HG03565 (cell line): ENCODE measurements around the gene IL17B.
A peak's percentile ranks its signal among the peaks of the same experiment; 100 is the strongest.
"Not testable (repeated sequence)": the region's sequence is repeated elsewhere in the genome, so short reads cannot be mapped to it uniquely, and the experiment has no call there.

ENCODE experiments used
- ATAC-seq: cut with Tn5 transposase; IDR thresholded peaks from one replicate; pipeline ENCODE4 v1.9.1; 2021; ENCODE audit warnings: mild to moderate bottlenecking, moderate library complexity; ENCODE audit not compliant: unreplicated experiment

Gene IL17B

DNA sequence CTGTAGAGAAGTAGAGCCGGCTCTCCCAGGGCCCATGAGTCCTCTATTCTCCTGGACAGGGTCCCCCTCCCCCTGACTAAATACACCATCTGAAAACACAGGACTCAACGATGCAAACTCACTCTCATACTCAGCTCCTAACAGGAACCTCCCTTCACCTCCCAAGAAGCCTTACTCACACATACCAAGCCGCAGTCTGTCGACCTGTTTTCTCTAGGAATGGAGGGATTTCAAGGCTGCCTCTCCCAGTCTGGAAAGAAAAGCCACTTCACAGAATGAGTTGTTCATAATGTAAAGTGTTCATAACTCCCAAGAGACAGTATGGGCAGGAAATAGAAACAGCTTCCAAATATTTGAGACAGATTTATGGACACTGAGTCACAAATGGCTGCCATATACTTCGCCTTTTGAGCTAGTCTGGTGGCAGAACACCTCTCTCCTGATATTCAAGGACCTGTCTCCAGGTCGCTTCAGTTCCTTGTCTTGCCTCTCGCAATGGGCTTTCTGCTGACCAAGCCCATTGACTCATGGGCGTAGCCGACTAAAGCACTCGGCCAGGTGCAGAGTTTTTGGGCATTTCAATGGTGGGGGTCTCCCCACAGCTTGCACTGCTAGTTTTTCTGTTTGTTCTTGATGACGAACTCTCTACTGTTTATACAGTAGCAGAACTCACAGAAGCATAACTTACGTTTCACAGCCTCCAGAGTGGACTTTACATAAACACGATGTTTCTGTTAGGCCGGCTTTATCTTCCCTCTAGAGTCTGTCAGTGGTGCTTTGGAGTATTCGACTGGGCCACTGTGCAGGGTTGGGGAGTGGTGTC is 25.0 kb upstream of the IL17B start:
- ATAC-seq, result no peak

DNA sequence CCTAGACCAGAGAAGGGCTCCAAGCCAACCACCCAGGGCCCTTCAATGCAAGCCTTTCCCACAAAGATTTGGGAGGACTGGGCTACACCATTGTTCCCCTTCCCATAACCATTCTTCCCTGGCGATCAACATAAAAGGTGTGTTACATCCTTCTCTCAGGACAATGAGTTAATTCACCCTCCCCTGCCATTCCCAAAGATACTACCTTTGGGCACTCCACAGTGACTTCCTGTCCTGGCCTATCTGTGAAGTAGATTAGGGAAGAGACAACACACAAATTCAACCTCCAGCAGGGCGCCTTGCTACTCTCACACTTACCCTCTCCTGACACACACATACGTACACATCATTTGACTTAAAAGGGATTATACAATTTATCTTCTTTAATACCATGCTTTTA is 23.2 kb upstream of the IL17B start:
- ATAC-seq, result no peak

DNA sequence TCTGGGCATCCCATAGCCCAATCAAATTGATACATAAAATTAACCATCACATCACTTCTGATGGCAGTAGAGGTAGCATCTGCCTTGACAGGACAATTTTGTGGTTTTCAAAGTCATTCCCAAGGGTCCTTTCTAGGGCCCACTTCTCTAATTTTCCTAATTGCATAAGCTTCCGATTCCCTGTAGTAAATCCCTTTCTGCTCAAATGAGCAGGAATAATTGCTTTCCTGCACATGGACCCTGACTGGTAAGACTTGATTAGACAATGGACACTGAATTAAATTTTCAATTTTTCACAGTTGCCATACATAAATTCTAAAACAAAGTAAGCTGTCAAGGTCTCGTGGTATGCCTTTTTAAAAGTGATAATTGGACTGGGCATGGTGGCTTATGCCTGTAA is 22.0 kb upstream of the IL17B start:
- ATAC-seq, result no peak

DNA sequence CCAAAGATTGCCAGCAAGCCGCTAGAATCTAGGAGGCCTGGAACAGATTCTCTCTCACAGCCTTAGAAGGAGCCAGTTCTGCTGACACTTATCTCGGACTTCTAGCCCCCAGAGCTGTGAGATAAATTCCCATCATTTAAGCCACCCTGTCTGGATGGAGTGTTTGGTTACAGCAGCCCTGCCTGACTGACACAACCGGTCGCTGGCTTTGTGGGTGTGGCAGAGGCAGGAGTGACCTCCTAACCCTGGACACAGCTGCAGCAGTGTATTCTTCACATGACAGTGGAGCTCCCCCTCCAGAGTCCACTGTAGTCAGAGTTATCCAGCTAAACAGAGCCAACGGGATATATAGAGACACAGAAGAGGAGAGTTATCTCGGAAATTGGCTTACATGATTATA is 21.2 kb upstream of the IL17B start:
- ATAC-seq, result no peak

DNA sequence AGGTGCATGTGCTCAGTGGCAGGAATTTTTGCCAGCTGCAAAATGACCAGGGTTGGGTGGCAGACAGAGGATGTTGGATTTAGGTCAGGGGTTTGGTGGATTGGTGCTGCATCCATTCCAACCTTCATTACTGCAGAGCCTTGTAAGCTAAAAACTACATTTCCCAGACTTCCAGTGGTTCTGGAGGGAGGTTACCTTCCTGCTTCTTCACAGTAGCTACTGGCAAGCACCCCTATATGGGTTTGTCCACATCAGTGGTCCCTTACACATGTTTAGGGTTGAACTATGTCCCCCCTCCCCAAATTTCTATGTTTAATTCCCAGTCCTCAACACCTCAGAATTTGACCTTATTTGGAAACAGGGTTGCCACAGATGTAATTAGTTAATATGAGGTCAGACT is 20.7 kb upstream of the IL17B start:
- ATAC-seq, result no peak

DNA sequence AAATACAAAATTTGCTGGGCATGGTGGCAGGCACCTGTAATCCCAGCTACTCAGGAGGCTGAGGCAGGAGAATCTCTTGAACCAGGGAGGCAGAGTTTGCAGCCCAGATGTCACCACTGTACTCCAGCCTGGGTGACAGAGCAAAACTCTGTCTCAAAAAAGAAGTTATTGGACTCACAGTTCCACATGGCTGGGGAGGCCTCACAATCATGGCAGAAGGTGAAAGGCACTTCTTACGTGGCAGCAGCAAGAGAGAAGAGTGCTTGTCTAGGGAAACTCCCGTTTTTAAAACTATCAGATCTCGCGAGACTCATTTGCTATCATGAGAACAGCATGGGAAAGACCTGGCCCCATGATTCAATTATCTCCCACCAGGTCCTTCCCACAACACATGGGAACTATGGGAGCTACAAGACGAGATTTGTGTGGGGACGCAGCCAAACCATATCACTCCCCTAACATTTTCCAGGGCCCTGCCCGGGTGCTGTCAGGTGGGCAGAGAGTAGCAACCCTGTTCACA is 19.7 kb upstream of the IL17B start:
- not testable (repeated sequence) for ATAC-seq

DNA sequence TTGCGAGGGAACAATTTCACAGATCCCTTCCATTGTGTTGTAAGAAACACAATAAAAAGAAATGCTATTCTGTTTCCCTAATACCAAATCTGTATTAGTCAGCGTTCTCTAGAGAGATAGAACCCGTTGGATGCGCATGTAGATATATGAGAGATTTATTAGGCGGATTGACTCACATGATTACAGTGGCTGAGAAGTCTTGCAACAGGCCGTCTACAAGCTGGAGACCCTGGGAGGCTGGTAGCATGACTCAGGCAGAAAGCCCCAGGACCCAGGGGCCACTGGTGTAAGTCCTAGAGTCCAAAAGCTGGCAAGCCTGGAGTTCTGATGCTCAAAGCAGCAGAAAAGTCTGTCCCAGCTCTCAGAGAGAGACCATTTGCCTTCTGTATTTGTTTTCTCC is 18.4 kb upstream of the IL17B start:
- no peak for ATAC-seq

DNA sequence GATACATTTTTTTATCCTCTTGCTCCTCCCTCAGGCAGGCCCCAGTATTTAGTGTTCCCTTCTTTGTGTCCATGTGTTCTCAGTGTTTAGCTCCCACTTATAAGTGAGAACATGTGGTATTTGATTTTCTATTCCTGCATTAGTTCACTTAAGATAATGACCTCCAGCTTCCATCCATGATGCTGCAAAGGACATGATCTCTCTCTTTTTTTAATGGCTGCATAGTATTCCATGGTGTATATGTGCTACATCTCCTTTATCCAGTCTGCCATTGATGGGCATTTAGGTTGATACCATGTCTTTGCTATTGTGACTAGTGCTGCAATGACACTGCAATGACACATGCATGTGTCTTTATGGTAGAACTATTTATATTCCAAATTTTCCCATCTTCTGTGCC is 15.9 kb upstream of the IL17B start:
- ATAC-seq, result not testable (repeated sequence)

DNA sequence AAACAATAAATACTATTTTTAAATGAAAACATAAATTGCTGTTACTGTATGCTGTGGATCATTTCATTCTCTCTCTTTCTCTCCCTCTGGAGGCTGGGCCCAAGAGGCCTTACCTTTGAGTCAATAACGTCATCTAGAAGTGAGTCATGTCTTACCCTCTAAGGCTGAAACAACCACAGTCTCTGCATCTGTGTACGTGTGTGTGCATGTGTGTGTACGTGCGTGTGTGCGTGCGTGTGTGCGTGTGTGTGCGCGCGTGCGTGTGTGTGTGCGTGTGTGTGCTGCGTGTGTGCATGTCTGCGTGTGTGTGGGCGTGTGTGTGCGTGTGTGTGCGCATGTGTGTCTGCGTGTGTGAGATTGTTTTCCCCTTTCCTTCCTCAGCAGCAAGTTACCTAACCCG is 13.6 kb upstream of the IL17B start:
- ATAC-seq, result no peak

DNA sequence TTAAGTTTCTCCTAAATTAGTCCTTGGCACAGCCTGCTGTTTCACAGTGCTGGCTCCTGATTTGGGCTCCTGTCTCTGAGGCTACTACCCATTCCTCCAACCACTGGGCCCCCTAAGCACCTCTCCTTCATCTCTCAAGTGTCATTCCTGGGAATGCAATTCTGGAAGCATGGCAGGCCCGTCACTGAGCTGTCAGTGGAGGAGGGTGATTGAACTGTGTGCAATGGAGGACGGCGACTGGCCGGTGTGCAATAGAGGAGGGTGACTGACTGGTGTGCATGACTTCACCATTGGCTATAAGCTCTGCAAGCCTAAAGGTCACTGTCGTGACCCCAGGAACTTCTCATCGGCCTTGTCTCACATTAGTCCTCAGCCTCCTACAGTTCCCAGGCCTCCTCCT is 12.4 kb upstream of the IL17B start:
- no peak for ATAC-seq

DNA sequence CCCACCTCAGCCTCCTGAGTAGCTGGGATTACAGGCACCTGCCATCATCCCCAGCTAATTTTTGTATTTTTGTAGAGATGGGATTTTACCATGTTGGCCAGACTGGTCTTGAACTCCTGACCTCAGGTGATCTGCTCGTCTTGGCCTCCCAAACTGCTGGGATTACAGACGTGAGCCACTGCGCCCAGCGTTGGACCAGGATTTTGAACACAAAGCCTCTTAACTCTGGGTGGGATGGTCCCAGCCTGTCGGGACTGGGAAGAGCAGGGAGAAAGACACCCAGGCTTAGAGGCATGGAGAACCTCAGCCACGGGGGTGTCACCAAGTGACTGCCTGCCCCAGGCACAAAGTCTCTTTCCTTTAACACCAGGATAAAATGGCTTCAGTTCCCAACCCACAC is 12.0 kb upstream of the IL17B start:
- not testable (repeated sequence) for ATAC-seq

DNA sequence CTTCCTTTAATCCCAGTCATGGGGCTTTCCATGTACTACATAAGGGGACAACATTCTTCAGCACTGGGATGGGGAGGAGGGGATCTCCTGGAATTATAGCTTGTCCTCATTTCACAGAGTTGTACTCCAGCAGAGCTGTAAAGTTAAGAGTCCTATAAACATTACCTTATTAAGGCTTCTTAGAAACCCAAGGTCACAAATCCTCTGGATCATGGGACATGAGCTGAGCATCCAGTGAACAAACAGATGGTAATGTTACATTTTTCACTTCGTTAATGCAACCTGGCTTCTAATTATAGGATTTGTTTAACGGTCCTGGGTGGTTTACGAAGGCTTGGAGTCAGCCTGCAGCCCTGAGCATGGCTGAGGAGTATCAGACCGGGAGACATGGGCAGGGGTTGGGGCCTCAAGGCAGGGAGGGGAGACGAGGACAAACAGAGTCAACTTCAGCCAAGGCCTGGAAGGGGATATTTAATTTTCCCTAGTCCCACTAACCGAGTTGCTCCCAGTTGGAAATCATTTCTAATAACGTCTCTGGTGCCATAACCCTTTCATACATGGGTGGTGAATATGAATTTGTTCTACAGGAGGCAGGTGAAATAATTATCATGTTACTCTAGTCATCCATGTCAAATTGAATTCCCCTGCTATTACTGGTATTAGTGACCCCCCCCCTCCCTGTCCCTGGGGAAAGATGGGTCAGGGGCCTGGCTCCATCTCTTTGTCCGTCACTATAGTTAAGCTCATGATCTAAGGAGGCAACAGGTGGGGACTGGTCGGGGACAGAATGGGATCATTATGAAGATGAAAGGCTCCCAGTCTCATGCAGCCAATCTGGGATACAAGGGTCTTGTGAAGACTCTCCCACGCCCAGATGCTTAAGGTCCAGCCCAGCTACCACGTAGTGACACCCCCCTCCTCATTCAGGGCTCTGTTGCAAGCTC is 10.7 kb upstream of the IL17B start:
- no peak for ATAC-seq

DNA sequence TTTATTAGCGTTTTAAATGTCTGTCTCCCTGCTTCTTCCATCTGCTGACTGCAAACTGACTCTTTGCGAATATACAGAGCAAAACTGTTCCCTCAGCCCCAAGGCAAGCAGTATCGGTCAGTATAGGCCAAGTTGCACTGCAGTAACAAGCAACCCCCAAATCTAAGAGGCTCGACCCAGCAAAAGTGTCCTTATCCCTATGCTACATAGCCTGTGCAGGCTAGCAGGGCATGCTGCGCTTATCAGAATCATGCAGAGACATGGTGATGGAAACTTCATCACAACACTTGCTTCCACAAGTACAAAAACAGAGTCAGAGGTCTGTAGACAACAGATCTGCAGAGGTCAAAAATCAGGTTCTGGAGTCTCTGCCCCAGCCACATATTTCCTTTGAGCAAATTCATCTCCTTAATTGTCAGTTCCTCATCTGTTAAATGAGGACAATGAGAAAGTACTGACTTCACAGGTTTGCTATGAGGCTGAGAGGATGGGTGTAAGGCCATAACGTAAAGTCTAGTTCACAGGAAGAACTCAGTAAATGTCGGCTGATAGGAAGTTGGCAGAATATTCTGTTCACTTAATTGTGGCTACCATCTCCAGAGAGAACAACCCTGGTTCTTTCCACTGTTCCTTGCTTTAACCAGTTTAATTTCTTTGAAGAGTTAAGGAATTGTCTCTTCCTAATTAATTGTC is 9.6 kb upstream of the IL17B start:
- ATAC-seq, result no peak

DNA sequence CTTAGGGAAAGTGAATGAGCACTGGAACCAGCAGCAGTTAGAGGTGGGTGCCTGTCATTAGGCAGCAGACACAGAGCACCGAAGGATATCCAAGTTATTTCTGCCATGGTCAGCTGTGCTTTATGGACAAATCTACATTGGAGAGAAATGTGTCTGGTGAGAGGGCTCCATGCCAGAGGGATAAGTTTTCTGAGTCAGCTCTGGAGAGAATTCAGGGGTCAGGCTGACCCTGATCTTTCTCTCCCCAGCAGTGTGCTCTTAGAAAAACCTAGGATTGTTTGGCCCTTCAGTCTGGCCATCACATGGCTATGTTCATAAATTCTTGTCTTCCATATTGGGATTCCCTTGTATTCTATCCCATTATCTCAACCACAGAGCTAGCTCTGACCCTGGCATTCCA is 8.9 kb upstream of the IL17B start:
- no peak for ATAC-seq

DNA sequence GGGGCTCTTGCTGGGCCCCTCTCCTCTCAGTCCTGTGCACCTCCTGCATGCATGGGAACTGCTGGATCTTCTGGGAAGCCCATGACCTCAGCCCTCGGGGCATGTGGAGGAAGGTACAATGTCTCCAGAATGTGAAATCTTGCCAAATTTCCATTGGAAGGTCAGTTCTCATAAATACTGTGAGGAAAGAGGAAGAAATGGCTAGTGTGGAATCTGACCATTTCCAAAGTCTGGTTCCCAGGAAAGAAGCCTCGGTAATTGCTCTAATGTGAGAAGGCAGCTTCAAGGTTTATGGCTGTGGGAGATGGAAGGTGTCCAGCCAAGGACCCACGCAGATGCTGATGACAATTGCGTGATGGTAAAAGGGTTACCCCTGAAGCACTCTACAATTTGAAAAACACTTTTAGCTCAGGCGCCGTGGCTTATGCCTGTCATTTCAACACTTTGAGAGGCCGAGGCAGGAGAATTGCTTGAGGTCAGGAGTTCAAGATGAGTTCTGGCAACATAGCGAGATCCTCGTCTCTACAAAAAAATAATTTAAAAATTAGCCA is 8.1 kb upstream of the IL17B start:
- ATAC-seq, result no peak

DNA sequence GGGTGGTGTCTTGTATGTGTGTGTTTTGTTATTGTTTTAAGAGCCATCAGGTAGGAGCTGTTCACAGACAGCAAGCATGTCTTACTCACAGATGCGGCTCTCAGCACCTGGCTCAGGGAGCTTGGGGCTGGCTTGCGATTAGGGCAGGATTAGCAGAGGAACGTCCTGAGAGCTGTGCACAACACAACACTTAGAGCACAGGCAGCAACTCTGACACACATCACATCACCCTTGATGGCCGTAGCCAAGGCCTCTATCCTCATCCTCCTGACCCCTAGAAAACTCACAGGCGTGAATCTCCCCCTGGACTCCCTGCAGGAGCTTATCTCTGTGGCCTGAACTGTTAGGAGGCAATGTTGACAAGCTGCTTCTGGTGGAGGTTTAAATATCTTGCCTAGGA is 7.1 kb upstream of the IL17B start:
- ATAC-seq, result no peak

DNA sequence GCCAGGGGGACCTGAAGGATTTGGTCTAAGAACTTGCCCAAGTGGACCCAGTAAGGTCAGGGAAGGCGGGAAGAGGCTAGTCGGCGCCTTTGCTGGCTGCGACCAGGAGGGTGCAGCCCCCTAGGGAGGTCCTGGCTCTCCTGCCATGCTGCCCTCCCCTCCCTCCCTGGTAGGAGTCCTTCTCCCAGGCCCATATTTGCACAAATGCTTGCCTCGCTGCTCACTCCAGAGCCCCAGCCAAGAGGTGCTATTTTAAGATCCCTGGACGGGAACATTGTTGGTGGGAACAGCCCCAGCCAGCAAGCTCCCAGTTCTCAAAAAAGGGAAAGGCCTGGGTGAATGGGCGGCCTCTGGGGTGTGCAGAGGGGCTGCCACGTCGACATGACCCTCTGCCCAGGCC is 4.3 kb upstream of the IL17B start:
- ATAC-seq, result no peak

DNA sequence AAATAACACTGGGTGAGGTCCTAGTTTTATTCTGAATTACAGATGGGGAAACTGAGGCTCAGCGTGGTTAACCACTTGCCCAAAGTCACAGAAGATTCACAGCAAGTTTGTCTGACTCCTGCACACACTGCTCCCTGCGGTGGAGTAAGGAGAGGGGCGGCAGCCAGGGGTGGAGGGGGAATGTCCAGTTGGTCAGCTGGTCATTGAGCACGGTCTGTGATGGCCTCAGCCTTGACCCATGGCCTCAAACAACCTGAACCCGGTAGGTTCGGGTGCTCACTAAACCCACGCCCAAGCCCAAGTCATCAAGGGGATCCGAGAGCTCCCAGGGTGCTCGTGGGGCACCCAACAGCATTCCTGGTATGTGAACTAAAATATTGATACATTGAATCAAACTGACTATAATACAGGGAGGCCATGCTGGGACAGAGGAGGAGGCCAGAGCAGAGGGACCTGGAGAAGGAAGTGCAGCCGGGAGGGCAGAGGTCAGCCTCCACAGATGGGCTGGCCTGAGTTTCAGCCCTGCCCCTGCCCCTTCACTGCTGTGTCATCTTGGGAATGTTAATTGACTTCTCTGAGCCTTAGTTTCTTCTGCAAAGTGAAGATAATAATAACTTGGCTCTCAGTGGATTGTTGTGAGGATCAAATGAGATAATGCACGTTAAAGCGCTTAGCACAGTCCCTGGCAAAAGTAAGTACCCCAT is 3.6 kb upstream of the IL17B start:
- no peak for ATAC-seq

DNA sequence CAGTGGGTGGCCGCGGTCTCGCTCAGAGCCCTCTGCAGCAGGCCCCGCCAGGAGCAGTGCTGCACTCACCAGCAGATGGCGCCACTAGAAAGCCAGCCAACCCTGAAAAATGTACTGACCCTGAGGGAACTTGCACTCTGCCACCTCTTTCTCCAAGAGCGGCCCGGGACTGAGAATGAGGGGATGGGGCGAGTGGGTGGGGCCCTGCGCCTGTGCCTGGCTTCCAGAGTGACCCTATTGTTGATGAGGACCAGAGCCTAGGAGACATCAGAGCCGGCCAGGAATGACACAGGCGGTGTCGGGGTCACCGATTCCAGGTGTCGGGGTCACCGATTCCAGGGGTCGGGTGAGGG is 2.9 kb upstream of the IL17B start:
- peak; percentile 81 for ATAC-seq

DNA sequence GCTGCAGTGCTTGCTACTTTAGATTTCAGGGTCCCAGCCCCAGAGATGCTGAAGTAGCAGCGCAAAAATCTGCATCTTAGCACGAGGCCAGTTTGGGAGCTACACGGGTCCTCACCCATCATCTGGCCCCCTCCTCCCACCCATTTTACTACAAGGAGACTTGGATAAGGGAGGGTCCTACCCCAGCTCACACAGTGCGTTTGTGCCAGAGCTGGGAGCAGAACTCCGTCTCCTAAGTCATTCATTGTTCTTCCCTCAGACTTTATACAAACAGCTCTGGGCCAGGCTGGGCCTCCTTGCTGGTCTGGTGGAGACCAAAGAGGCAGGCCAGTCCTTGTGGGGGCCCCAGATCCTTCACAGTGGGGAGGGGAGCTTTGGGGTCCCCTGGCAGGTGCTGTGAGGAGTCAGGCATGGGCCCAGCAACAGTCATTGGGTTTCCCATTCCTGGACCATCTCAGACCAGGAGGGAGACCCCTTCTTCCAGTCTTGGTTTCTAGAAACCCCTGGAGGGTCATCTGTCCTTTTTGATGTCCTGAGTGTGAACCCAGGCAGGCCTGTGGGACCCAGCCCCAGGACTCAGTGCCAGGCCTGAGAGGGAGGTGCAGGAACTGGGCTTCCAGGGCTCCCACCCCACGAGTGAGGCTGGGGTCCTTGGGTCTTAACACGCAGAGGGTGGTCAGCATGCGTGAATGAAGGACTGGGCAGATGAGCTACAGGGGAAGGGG is 2.3 kb upstream of the IL17B start:
- no peak for ATAC-seq
